ENCODE data around the gene NUP214. TPM values are rescaled to one million over a fixed set of nuclear protein-coding genes. Genes with fewer than 3 reads are reported as not detected.

Gene NUP214
- total RNA-seq, 1 donor from 2014 or later: 70.2 TPM

DNA sequence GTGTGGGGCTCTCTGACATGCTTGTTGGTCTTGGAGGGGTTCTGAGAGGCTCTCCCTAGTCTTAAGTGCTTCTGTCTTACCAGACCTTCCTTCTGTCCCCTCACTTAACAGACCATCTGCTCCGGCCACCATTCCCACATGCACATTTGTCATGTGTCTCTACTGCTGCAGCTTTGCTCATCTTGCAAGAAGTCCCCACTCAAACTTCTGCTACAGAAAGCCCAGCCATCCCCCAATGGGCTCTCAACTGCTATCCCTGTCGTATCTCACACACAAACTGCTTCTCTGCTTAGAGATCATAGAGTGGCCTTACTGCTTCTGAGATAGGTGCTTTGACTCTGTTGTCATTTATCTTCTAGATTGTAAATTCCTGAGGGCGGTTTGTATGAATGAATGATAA, 69.4 kb downstream of the NUP214 start:
- Histone ChIP-seq H3K4me1 (no peaks in the 10 kb centered on the region), H3K9me3 (no peaks in the 10 kb centered on the region), H3K36me3 (peaks cover 0 to 63% of the 10 kb centered on the region in 2 donors), H3K27ac (no peak overlapping the region), H3K4me3 (no peak overlapping the region), H3K27me3 (no peaks in the 10 kb centered on the region)
- intact Hi-C loops (cut with DNase I): no loop called here
- no peak for DNase-seq (ENCODE audit: extremely low spot score in 2 of 2)
- TF ChIP-seq, protein P1, sequence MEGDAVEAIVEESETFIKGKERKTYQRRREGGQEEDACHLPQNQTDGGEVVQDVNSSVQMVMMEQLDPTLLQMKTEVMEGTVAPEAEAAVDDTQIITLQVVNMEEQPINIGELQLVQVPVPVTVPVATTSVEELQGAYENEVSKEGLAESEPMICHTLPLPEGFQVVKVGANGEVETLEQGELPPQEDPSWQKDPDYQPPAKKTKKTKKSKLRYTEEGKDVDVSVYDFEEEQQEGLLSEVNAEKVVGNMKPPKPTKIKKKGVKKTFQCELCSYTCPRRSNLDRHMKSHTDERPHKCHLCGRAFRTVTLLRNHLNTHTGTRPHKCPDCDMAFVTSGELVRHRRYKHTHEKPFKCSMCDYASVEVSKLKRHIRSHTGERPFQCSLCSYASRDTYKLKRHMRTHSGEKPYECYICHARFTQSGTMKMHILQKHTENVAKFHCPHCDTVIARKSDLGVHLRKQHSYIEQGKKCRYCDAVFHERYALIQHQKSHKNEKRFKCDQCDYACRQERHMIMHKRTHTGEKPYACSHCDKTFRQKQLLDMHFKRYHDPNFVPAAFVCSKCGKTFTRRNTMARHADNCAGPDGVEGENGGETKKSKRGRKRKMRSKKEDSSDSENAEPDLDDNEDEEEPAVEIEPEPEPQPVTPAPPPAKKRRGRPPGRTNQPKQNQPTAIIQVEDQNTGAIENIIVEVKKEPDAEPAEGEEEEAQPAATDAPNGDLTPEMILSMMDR (IDR thresholded peaks at IDR 0.05): no peak
- no peak for TF ChIP-seq POLR2AphosphoS5 (IDR thresholded peaks at IDR 0.05; ENCODE audit: insufficient read depth in 1 of 2, low read depth in 1 of 2)
- no peak for TF ChIP-seq POLR2A (IDR thresholded peaks at IDR 0.05)

DNA sequence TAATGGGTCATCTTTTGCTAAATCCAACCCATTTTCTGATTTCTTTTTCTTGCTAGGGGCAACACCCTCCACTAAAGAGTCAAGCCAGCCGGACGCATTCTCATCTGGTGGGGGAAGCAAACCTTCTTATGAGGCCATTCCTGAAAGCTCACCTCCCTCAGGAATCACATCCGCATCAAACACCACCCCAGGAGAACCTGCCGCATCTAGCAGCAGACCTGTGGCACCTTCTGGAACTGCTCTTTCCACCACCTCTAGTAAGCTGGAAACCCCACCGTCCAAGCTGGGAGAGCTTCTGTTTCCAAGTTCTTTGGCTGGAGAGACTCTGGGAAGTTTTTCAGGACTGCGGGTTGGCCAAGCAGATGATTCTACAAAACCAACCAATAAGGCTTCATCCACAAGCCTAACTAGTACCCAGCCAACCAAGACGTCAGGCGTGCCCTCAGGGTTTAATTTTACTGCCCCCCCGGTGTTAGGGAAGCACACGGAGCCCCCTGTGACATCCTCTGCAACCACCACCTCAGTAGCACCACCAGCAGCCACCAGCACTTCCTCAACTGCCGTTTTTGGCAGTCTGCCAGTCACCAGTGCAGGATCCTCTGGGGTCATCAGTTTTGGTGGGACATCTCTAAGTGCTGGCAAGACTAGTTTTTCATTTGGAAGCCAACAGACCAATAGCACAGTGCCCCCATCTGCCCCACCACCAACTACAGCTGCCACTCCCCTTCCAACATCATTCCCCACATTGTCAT, 72.0 kb downstream of the NUP214 start:
- TF ChIP-seq POLR2AphosphoS5 (IDR thresholded peaks at IDR 0.05; ENCODE audit: insufficient read depth in 1 of 2, low read depth in 1 of 2) (no peak), POLR2A (IDR thresholded peaks at IDR 0.05) (no peak)
- TF ChIP-seq, protein P1 (IDR thresholded peaks at IDR 0.05): no peak

DNA sequence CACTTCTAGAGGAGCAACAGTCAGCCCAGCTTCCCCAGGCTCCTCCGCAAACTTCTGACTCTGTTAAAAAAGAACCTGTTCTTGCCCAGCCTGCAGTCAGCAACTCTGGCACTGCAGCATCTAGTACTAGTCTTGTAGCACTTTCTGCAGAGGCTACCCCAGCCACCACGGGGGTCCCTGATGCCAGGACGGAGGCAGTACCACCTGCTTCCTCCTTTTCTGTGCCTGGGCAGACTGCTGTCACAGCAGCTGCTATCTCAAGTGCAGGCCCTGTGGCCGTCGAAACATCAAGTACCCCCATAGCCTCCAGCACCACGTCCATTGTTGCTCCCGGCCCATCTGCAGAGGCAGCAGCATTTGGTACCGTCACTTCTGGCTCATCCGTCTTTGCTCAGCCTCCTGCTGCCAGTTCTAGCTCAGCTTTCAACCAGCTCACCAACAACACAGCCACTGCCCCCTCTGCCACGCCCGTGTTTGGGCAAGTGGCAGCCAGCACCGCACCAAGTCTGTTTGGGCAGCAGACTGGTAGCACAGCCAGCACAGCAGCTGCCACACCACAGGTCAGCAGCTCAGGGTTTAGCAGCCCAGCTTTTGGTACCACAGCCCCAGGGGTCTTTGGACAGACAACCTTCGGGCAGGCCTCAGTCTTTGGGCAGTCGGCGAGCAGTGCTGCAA, 72.8 kb downstream of the NUP214 start:
- no peak overlapping the region for H3K27ac ChIP-seq
- peaks cover 0 to 68% of the 10 kb centered on the region in 2 donors for H3K36me3 ChIP-seq
- intact Hi-C loops (cut with DNase I): no loop called here
- no peaks in the 10 kb centered on the region for H3K9me3 ChIP-seq
- no peak for DNase-seq (ENCODE audit: extremely low spot score in 2 of 2)
- H3K27me3 ChIP-seq: no peaks in the 10 kb centered on the region
- H3K4me3 ChIP-seq: no peak overlapping the region
- no peaks in the 10 kb centered on the region for H3K4me1 ChIP-seq
- TF ChIP-seq POLR2AphosphoS5 (IDR thresholded peaks at IDR 0.05; ENCODE audit: insufficient read depth in 1 of 2, low read depth in 1 of 2) (no peak), POLR2A (IDR thresholded peaks at IDR 0.05) (no peak)
- TF ChIP-seq, protein P1 (IDR thresholded peaks at IDR 0.05): no peak

More for the DNA sequence above, 72.0 kb downstream of the NUP214 start:
- H3K9me3 ChIP-seq: no peaks in the 10 kb centered on the region
- peaks cover 0 to 73% of the 10 kb centered on the region in 2 donors for H3K36me3 ChIP-seq
- no peak overlapping the region for H3K4me3 ChIP-seq
- H3K27ac ChIP-seq: no peak overlapping the region
- no peaks in the 10 kb centered on the region for H3K27me3 ChIP-seq
- no peak for DNase-seq (ENCODE audit: extremely low spot score in 2 of 2)
- intact Hi-C loops (cut with DNase I): no loop called here
- H3K4me1 ChIP-seq: no peaks in the 10 kb centered on the region

- TF ChIP-seq POLR2A (IDR thresholded peaks at IDR 0.05) (no peak), POLR2AphosphoS5 (IDR thresholded peaks at IDR 0.05; ENCODE audit: insufficient read depth in 1 of 2, low read depth in 1 of 2) (no peak)
- TF ChIP-seq, protein P1 (IDR thresholded peaks at IDR 0.05): no peak
- Histone ChIP-seq H3K36me3 (peaks cover 0 to 72% of the 10 kb centered on the region in 2 donors), H3K4me3 (no peak overlapping the region), H3K27me3 (no peaks in the 10 kb centered on the region), H3K27ac (no peak overlapping the region), H3K4me1 (no peaks in the 10 kb centered on the region), H3K9me3 (no peaks in the 10 kb centered on the region)
- intact Hi-C loops (cut with DNase I): no loop called here
- DNase-seq (ENCODE audit: extremely low spot score in 2 of 2): no peak
Measured at GRCh38 chr9:131201856-131202255, 76.5 kb downstream of the NUP214 start.

All from vagina (tissue), 2 donors.